ENCODE data around the gene LOXL3.

Gene LOXL3

DNA sequence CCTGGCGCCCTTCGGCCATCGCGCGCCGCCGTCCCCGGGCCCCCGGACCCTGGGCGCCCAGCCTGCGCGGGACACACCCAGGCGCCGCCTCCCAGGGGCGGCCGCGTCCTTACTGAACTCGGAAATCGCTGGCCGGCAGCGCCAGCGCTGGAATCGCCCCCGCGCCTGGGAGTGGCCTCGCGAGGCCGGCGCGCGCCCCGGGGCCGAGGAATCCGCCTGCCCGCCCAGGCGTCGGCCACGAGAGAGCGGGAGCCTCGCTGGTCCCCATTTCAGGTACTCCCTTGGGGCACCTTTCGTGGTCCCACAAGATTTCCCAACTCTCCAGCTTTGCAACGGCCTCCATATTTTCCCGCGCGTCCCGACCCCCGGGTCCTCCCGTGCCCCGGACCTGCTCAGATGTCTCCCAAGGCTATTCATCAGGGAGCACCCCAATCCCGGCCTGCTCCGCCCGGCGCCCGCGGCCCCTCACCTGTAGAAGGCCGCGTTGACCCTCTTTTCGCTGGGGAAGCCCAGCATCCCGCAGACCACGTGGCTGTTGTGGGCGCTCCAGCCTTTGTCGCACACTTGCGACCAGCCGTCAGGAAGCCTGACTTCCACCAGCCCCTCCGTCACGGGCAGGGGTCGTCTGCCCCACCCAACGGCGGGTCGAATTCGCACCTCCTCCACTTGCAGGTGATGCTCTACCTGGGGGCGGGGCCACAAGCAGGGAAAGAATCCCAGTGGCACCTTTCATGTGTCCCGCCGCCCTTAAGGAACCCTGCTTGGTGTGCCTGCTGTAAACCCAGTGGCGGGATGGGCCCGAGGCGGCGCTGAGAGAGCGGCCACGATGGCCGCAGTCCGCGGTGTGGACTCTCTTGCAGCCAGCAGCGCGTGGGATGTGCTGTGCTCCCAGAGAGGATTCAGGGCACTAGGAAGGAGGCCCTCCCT lies 4.6 kb downstream of the LOXL3 start:
- DNase-seq = peak; percentile 24

GRCh38 chr2:74548285-74548899 lies 5.3 kb downstream of the LOXL3 start:
- no peak for DNase-seq

- DNase-seq = no peak
These were observed 7.7 kb downstream of the LOXL3 start for GRCh38 chr2:74546004-74546403.

DNA sequence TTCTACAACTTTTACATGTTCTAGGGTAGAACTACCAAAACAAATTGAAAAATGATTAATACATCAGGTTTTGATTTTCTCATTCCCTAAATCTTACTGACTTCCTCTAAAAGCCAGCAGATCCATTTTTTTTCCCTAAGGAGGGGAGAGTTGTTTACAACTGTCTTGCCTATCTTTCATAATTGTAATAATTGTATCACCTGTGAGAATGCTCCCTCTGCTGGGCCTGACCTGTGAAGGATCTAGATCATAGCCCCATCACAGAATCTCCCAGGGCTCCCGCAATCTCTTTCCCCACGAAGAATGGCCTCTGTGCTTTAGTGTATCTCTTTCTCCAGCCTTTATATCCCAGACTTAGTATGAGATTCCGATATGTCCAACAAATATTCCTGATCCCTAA lies 9.1 kb downstream of the LOXL3 start:
- no peak for DNase-seq

DNA sequence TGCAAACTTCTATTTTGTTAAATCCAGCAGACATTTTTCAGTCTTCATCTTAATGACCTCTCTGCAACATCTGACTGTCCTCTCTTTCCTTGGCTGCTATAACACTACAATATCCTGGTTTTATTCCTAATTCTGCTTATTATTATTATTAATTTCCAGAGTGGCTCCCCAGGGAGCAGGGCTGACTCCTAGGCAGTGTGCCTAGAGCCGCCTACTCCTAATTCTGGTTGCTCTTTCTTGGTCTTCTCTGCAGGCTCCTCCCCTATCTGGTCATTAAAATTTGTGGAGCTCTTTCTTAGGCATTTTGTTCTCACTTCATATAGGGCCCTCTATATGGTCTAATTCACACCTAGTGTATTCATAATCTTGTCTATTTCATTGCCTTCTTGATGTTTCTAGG lies 10.8 kb downstream of the LOXL3 start:
- no peak for DNase-seq

DNA sequence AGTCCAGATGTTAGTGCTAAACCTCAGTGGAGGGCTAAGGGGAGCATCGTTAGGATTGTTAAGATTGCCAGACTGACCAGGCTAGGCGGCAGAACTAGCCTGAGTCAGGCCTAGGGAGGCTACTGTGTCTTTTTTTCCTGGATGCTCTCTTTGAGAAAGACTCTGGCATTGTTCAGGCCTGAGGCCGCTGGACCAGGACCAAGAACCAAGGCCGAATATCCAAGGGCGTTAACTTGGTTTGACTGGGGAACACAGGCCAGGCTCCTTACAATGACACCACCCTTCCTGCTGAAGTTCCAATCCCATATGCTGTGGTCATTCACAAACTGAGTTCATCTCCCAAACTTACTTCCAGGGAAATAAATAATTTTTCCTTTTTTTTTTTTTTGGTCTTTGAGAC lies 13.5 kb downstream of the LOXL3 start:
- no peak for DNase-seq

- DNase-seq = no peak
These were observed 14.8 kb downstream of the LOXL3 start for GRCh38 chr2:74538881-74539339.

DNA sequence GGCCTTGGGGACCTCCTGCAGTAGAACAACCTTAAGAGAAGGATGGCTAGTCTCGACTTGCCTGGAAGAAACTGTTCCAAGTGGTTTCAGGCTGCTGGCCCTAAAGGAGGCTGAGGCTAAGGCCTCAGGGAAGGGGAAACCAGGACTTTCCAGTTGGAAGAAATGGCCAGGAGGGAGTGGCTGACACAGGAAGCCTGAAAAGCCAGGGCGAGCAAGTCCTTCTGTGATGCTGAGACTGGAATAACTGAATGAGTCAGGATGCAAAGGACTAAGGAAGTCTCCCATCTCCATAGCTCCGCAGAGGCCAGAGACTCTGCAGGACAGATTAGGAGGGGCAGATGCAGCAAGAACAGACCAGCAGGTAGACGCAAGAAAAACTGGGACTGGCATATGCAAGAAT lies 16.6 kb downstream of the LOXL3 start:
- no peak for DNase-seq

DNA sequence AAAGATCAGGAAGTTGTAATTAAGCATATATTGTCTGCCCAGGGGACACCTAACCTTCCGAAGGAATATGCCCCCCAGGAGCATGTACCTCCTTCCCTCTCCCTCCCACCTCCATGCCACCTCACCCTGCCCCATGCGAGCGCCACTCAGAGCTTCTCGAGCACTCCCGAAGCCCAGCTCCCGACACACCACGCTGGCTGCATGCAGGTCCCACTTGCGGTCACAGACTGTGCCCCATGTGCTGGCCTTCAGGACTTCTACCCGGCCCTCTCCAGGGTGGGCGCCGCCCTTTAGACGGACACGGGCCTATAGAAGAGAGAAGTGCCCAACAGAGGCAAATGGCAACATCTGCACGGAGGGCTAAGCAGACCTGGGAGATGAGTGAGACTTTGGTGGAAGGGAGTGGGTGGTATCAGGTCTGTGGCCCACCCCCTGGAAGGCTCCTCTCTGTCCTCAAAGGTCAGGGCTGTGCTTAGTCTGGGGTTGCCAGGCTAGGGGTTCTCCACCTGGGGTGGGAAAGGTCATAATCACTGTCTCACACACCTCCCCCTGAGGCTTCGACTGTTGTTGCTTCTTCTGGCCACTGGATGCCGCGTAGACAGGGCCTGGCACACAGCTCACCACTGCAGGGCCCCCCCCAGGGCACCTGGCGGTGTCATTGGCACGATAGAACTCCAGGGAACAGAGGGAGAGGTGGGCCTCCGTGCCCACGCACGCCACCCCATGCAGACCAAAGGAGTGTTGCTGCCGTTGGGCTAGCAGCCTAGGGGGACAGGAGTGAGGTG lies 17.4 kb downstream of the LOXL3 start:
- no peak for DNase-seq

DNA sequence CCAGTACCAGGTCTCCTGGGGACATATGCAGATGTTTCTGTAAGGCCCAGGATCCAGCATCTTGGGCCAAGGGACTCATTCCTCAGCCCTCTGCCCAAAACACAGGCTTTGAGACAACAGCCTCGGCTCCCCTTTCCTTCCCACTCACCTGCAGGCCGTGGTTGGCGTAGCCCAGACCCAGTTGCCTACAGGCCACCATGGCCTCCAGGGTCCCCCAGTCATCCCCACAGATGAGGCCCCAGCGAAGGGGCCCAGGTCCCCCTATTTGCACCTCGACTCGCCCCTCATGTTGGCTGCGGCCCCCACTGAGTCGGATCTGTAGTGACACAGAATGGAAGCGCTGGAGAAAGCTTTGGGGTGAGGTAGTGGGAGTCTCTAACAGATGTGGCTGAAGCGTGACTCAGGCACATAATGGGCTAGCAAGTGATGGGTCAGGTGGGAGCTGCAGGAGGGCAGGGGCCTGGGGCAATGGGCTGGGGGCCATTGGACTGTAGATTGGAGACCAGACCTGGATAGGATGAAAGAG lies 18.2 kb downstream of the LOXL3 start:
- DNase-seq = no peak

- DNase-seq = no peak
These were observed 19.3 kb downstream of the LOXL3 start for GRCh38 chr2:74534411-74534810.

- no peak for DNase-seq
These were observed 20.3 kb downstream of the LOXL3 start for GRCh38 chr2:74533464-74533863.

DNA sequence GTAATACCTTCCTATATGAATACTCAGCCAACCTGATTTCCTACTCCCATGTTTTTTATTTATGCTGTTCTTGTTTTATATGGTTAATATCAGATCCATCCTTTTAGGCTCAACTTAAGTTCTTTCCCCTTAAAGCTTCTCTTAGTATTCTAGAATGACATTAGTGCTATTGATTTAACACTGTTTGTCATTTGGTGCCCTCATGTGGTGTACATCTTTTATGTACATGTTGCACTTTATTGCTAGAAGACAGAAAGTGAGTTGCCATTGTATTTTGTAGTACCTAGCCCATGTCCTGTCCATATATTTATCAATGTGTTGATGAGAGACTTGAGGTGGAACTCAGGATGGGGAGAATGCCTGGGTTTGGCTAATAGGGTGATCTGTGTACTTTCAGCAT lies 21.5 kb downstream of the LOXL3 start:
- DNase-seq = peak; percentile 68

DNA sequence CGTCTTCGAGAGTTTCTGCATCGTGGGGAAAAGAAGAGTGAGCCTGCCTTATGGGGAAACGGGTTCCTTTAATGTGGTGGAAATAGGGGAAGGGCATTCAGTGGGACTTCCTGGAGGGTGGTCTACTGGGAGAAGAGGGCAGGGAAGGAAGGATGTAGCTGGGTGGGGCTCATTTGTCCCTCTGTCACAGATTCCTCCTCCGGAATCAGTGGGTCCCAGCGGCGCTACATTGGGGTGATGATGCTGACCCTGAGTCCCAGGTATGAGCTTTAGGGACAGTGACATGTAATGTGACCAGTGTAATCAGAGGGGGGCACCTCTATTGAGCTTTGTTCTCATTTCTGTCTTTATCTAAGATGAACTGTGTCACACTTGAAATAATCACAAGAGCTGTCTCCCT lies 22.1 kb downstream of the LOXL3 start:
- no peak for DNase-seq

- DNase-seq = peak; percentile 33
These were observed 23.2 kb downstream of the LOXL3 start for GRCh38 chr2:74530239-74531187.

DNA sequence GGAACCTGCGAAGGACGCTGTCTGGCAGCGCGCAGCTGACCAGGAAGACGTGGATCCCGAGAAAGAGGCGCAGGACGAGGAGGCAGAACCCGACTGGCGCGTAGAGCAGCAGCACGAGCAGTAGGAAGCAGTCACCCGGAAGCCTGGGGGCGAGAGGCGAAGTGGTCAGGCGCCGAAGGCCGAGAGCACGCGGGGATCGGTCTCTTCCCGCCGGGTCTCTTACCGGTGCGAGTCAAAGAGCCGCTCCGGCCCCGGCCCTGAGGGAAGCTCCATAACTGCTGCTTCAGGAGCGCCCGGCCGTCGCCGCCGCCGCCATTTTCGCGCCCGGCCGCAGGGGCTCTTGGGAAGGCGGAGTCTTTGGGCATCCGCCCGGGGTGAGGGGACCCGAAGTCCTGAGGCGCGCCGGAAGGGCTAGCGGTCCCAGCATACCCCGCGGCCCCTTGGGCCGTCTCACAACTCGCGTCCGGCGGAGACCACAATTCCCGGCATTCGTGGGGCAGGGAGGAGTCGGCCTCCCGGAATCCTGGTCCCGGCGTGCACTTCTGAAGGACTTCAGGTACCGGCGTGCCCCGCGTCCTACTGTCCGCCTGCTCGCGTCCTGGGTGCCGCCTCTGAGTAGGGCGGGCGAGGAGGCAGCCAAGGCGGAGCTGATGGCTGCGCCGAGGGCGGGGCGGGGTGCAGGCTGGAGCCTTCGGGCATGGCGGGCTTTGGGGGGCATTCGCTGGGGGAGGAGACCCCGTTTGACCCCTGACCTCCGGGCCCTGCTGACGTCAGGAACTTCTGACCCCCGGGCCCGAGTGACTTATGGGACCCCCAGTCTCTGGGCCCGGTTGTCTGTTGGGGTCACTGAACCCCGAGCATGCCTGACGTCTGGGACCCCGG lies 24.1 kb downstream of the LOXL3 start, which contains the start of the genes AUP1 and HTRA2:
AUP1 (minus strand) TSS at position 350 of the 882 bp plus-strand sequence; CDS start at position 273, 77 bp downstream.
HTRA2 (plus strand) TSS at position 577 of the 882 bp plus-strand sequence; CDS start at position 651, 74 bp downstream.
- peak; percentile 97 for DNase-seq

- no peak for DNase-seq
These were observed 25.0 kb downstream of the LOXL3 start for GRCh38 chr2:74528600-74529356.

DNA sequence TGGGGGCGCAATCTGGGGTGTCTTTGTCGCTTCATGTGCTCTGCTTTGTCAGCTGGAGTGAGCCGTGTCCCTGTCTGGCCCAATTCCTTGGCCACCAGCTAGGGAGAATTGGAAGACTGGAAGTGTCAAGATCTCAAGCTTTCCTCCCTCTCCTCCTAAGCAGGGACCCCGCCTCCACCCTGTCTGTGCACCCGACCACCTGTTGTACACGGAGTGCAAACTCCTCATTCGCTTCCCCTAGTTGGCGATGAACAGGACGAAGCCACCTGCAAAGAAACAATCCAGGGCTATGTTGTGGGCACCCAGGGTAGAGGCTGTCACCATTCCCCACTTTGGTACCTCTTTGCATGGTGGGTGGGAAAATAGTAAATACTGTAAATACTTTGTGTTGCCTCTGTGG lies 26.0 kb downstream of the LOXL3 start:
- no peak for DNase-seq

DNA sequence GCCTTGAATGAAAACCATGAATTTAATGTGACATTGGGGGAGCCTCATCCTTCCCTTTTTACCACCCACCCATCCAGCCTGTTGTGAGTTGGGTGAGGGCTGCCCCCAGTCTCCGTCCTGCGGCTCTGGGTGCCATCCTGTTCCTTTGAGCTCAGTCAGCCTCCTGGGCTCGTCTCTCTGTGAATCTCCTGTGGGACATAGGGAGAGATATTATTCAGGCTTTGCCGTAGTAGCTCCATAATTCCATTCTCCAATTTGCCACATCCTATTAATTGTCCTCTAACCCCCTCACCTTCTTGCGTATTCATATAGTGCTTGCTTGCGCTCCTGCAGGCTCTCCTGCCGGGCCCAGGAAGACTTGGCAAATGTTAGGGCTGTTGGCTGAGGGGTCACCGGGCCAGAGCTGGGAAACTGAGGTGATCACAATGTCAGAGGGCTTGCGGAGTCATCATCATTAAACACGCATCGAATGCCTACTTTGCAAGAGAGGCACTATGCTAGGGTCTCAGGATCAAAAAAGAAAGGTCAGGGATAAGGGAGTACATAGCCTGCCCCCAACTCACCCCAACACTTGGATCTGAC lies 27.0 kb downstream of the LOXL3 start:
- no peak for DNase-seq
